Activated naive CD4-positive, alpha-beta T cell treated with anti-CD3 and anti-CD28 coated beads for 36 hours (primary cell): Measurements from ENCODE around the gene NEFH. TPM values are rescaled to one million over a fixed set of nuclear protein-coding genes. Genes with fewer than 3 reads are reported as not detected.
A peak's percentile ranks its signal among the peaks of the same experiment; 100 is the strongest.
"Not testable (repeated sequence)": the region's sequence is repeated elsewhere in the genome, so short reads cannot be mapped to it uniquely, and the experiment has no call there.

ENCODE experiments used
- CTCF ChIA-PET: fragments of 350-600 bp; sonication (Branson Sonifier 250); formaldehyde crosslinking; loops from one replicate; lab custom pipeline; 2021; ENCODE audit warnings: antibody characterized with exemption; lab: Charles Lee
- DNase-seq: peaks from one replicate; pipeline ENCODE4 v3.0.0-alpha.2; 2020
- H3K27ac Mint-ChIP-seq: one replicate; pipeline ENCODE4 v1.8.0; 2021; ENCODE audit warnings: mild to moderate bottlenecking, mixed read lengths
- H3K27me3 Mint-ChIP-seq: one replicate; pipeline ENCODE4 v1.8.0; 2021; ENCODE audit warnings: low read depth, mixed read lengths
- H3K36me3 Mint-ChIP-seq: one replicate; pipeline ENCODE4 v1.8.0; 2021; ENCODE audit warnings: low read depth, mixed read lengths
- H3K4me1 Mint-ChIP-seq: one replicate; pipeline ENCODE4 v1.8.0; 2021; ENCODE audit warnings: low read depth, mixed read lengths
- H3K4me3 Mint-ChIP-seq: one replicate; pipeline ENCODE4 v1.8.0; 2021; ENCODE audit warnings: mild to moderate bottlenecking, moderate library complexity, mixed read lengths
- H3K9me3 Mint-ChIP-seq: one replicate; pipeline ENCODE4 v1.8.0; 2021; ENCODE audit warnings: mixed read lengths
- intact Hi-C: fragments of 100-400 bp; cut with micrococcal nuclease; formaldehyde crosslinking; loops from one replicate; pipeline ENCODE4 v1.15.1; 2023
- total RNA-seq, 2 experiments: library from RNA; stranded (reverse); gene quantifications; one replicate each; pipeline ENCODE4 v1.2.3, GENCODE V29; 2021

Gene NEFH
- total RNA-seq, 2 experiments from 2014 or later: 2.5 to 3.5 TPM

DNA sequence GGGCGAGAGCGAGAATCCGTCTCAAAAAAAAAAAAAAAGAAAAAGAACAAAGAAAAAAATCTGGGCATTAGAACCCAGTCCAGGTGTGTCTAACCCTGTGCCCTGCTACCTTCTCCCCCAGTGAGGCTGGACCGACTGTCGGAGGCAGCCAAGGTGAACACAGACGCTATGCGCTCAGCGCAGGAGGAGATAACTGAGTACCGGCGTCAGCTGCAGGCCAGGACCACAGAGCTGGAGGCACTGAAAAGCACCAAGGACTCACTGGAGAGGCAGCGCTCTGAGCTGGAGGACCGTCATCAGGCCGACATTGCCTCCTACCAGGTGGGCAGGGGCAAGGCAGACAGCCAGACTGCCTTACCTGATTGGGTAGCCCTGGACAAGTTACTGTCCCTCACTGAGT is 3.2 kb downstream of the NEFH start:
- no peak overlapping the region for H3K4me3 Mint-ChIP-seq
- H3K4me1 Mint-ChIP-seq: peaks cover 12% of the 10 kb centered on the region
- no peaks in the 10 kb centered on the region for H3K9me3 Mint-ChIP-seq
- H3K36me3 Mint-ChIP-seq: peaks cover 3% of the 10 kb centered on the region
- CTCF ChIA-PET: no interaction called here
- intact Hi-C loops: no loop called here
- DNase-seq: no peak
- no peak overlapping the region for H3K27ac Mint-ChIP-seq
- peaks cover 31% of the 10 kb centered on the region for H3K27me3 Mint-ChIP-seq

GRCh38 chr22:29484642-29485041 is 4.6 kb downstream of the NEFH start:
- Mint-ChIP-seq H3K27ac (no peak overlapping the region), H3K27me3 (peaks cover 17% of the 10 kb centered on the region), H3K36me3 (peaks cover 3% of the 10 kb centered on the region), H3K9me3 (no peaks in the 10 kb centered on the region), H3K4me3 (no peak overlapping the region), H3K4me1 (peaks cover 9% of the 10 kb centered on the region)
- DNase-seq: no peak
- intact Hi-C loops: no loop called here
- CTCF ChIA-PET: interaction anchor here (0.6 to 1.1 kb wide), 2 partner anchors 13 to 27 kb away, joined by 4 to 5 read pairs; no protein-coding TSS in a partner anchor

GRCh38 chr22:29485448-29485847 is 5.4 kb downstream of the NEFH start:
- peaks cover 15% of the 10 kb centered on the region for H3K27me3 Mint-ChIP-seq
- no peak overlapping the region for H3K27ac Mint-ChIP-seq
- no peaks in the 10 kb centered on the region for H3K9me3 Mint-ChIP-seq
- intact Hi-C loops: no loop called here
- H3K4me1 Mint-ChIP-seq: peaks cover 7% of the 10 kb centered on the region
- CTCF ChIA-PET: interaction anchor here (1.1 kb wide), 1 partner anchor 28 kb away, joined by 5 read pairs; no protein-coding TSS in a partner anchor
- no peak overlapping the region for H3K4me3 Mint-ChIP-seq
- DNase-seq: no peak
- H3K36me3 Mint-ChIP-seq: peaks cover 3% of the 10 kb centered on the region

DNA sequence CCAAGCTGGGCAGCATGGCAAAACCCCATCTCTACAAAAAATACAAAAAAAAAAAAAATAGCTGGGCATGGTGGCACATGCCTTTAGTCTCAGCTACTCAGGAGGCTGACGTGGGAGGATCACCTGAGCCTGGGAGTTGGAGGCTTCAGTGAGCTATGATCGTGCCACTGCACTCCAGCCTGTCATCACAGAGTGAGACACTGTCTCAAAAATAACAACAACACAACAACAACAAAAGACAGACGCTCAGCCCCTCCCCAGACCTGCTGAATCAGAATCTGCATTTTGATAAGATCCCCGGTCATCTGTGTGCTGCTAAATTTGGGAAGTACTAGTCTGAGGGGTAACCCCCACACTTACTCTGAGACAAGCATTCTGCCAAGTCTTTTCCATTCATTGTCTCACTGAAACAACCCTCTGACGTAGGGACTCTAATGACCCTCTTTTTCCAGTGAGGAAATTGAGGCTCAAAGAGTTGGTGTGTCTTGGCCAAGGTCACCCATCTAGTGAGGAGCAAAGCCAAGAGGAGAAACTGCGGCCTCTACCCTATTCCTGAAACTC is 7.5 kb downstream of the NEFH start:
- Mint-ChIP-seq H3K4me3 (no peak overlapping the region), H3K27me3 (peaks cover 2% of the 10 kb centered on the region), H3K9me3 (no peaks in the 10 kb centered on the region), H3K4me1 (no peaks in the 10 kb centered on the region), H3K36me3 (peaks cover 3% of the 10 kb centered on the region), H3K27ac (no peak overlapping the region)
- DNase-seq: no peak
- CTCF ChIA-PET: interaction anchor here (0.6 to 0.7 kb wide), 2 partner anchors 128 to 197 kb away, joined by 5 to 6 read pairs; no protein-coding TSS in a partner anchor
- intact Hi-C loops: no loop called here

DNA sequence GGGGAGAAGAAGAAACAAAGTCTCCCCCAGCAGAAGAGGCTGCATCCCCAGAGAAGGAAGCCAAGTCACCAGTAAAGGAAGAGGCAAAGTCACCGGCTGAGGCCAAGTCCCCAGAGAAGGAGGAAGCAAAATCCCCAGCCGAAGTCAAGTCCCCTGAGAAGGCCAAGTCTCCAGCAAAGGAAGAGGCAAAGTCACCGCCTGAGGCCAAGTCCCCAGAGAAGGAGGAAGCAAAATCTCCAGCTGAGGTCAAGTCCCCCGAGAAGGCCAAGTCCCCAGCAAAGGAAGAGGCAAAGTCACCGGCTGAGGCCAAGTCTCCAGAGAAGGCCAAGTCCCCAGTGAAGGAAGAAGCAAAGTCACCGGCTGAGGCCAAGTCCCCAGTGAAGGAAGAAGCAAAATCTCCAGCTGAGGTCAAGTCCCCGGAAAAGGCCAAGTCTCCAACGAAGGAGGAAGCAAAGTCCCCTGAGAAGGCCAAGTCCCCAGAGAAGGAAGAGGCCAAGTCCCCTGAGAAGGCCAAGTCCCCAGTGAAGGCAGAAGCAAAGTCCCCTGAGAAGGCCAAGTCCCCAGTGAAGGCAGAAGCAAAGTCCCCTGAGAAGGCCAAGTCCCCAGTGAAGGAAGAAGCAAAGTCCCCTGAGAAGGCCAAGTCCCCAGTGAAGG is 9.2 kb downstream of the NEFH start:
- H3K4me1 Mint-ChIP-seq, H3K9me3 Mint-ChIP-seq, H3K4me3 Mint-ChIP-seq, intact Hi-C loops, DNase-seq, H3K36me3 Mint-ChIP-seq, H3K27ac Mint-ChIP-seq, H3K27me3 Mint-ChIP-seq, CTCF ChIA-PET: not testable (repeated sequence)

GRCh38 chr22:29491012-29491411 is 11.0 kb downstream of the NEFH start:
- H3K27me3 Mint-ChIP-seq: peaks cover 2% of the 10 kb centered on the region
- no peak overlapping the region for H3K27ac Mint-ChIP-seq
- no peak for DNase-seq
- intact Hi-C loops: no loop called here
- peaks cover 3% of the 10 kb centered on the region for H3K36me3 Mint-ChIP-seq
- no peaks in the 10 kb centered on the region for H3K4me1 Mint-ChIP-seq
- H3K4me3 Mint-ChIP-seq: no peak overlapping the region
- CTCF ChIA-PET: no interaction called here
- peaks cover 1% of the 10 kb centered on the region for H3K9me3 Mint-ChIP-seq

DNA sequence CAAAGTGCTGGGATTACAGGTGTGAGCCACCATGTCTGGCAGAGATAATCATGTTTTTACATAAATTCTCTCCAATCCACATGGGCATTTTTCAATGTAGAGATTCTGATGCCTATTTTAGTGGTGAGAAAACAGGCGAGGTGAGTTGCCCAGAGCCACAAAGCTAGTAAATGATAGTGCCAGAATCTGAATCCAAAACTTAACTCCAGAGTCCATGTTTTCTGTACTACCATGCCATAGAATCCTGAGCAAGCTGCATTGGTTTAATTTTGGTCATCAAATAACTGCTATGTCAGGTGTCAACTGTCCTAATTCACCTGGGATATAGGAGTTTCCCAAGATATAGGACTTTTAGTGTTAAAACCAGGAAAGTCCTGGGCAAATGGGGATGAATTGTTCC is 13.6 kb downstream of the NEFH start:
- CTCF ChIA-PET: no interaction called here
- no peak for DNase-seq
- Mint-ChIP-seq H3K36me3 (peaks cover 7% of the 10 kb centered on the region), H3K4me1 (no peaks in the 10 kb centered on the region), H3K27ac (no peak overlapping the region), H3K27me3 (no peaks in the 10 kb centered on the region), H3K9me3 (peaks cover 1% of the 10 kb centered on the region), H3K4me3 (no peak overlapping the region)
- intact Hi-C loops: no loop called here

DNA sequence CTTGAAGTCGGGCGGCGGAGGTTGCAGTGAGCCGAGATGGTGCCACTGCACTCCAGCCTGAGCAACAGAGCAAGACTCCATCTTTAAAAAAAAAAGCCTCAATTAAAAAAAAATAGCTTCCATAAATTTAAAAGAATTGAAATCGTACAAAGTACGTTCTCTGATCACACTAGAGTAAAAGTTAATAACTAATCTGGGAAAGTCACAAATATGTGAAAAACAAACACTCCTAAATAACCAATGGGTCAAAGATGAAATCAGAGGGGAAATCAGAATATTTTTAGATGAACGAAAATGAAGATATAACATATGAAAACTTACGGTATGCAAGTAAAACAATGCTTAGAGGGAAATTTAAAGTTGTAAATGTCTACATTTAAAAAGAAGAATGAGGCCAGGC is 19.8 kb downstream of the NEFH start:
- Mint-ChIP-seq H3K27ac (no peak overlapping the region), H3K4me1 (no peaks in the 10 kb centered on the region), H3K9me3 (peaks cover 1% of the 10 kb centered on the region), H3K36me3 (peaks cover 10% of the 10 kb centered on the region), H3K4me3 (no peak overlapping the region), H3K27me3 (no peaks in the 10 kb centered on the region)
- DNase-seq: no peak
- intact Hi-C loops: no loop called here
- CTCF ChIA-PET: no interaction called here

- DNase-seq: no peak
- no peaks in the 10 kb centered on the region for H3K4me1 Mint-ChIP-seq
- H3K27me3 Mint-ChIP-seq: no peaks in the 10 kb centered on the region
- intact Hi-C loops: no loop called here
- peaks cover 19% of the 10 kb centered on the region for H3K36me3 Mint-ChIP-seq
- CTCF ChIA-PET: no interaction called here
- H3K4me3 Mint-ChIP-seq: no peak overlapping the region
- H3K27ac Mint-ChIP-seq: peak overlapping the region; percentile 1
- H3K9me3 Mint-ChIP-seq: no peaks in the 10 kb centered on the region
Observed at GRCh38 chr22:29503811-29504372, 23.9 kb downstream of the NEFH start.

DNA sequence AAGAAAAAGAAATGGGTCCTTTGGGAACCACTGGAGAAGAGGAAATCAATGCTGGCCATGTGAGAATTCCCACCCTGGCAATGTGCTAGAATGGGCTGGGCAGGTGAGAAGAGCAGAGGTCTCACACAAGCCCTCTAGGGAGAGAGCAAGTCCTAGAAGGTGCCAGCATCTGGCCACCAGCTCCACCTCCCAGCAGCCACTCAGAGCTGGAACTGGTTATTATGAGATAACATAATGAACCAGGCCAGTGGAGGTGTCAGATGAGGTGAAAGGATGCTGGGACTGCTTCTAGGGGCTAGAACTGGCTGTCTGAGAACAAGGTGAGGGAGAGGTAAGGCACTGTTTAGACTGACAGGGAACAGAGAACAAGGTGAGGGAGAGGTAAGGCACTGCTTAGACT is 29.3 kb downstream of the NEFH start:
- no peak overlapping the region for H3K4me3 Mint-ChIP-seq
- no peaks in the 10 kb centered on the region for H3K27me3 Mint-ChIP-seq
- H3K27ac Mint-ChIP-seq: no peak overlapping the region
- CTCF ChIA-PET: interaction anchor here (2.4 kb wide), 1 partner anchor 38 kb away, joined by 8 read pairs; no protein-coding TSS in a partner anchor
- peaks cover 29% of the 10 kb centered on the region for H3K36me3 Mint-ChIP-seq
- no peak for DNase-seq
- intact Hi-C loops: no loop called here
- H3K4me1 Mint-ChIP-seq: peaks cover 3% of the 10 kb centered on the region
- H3K9me3 Mint-ChIP-seq: no peaks in the 10 kb centered on the region

DNA sequence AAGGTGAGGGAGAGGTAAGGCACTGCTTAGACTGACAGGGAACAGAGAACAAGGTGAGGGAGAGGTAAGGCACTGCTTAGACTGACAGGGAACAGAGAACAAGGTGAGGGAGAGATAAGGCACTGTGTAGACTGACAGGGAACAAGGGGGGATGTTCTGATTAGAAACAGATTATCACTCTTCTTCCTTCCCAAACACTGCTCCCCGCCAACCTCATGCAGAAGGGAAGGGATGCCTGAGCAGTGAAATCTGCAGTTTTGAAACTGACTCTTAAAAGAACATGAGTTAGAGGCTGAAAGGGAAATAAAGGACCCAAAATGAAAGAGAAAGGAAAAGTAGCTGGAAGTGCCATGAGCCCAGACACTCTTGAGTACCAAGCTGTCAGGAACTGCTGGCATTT is 29.8 kb downstream of the NEFH start:
- H3K36me3 Mint-ChIP-seq: peaks cover 30% of the 10 kb centered on the region
- intact Hi-C loops: no loop called here
- CTCF ChIA-PET: interaction anchor here (2.4 kb wide), 1 partner anchor 38 kb away, joined by 8 read pairs; no protein-coding TSS in a partner anchor
- H3K27ac Mint-ChIP-seq: peak overlapping the region; percentile 72
- no peak overlapping the region for H3K4me3 Mint-ChIP-seq
- no peaks in the 10 kb centered on the region for H3K9me3 Mint-ChIP-seq
- peaks cover 3% of the 10 kb centered on the region for H3K4me1 Mint-ChIP-seq
- no peak for DNase-seq
- H3K27me3 Mint-ChIP-seq: no peaks in the 10 kb centered on the region

GRCh38 chr22:29510542-29510941 is 30.5 kb downstream of the NEFH start:
- peaks cover 3% of the 10 kb centered on the region for H3K4me1 Mint-ChIP-seq
- H3K27ac Mint-ChIP-seq: peak overlapping the region; percentile 4
- no peak for DNase-seq
- CTCF ChIA-PET: interaction anchor here (0.8 to 2.4 kb wide), 3 partner anchors 13 to 41 kb away, joined by 3 to 8 read pairs (median 4); no protein-coding TSS in a partner anchor
- no peaks in the 10 kb centered on the region for H3K27me3 Mint-ChIP-seq
- peaks cover 31% of the 10 kb centered on the region for H3K36me3 Mint-ChIP-seq
- H3K9me3 Mint-ChIP-seq: no peaks in the 10 kb centered on the region
- no peak overlapping the region for H3K4me3 Mint-ChIP-seq
- intact Hi-C loops: no loop called here
